ENCODE measurements around the gene ARHGAP20. TPM values are rescaled to one million over a fixed set of nuclear protein-coding genes. Genes with fewer than 3 reads are reported as not detected.

ARHGAP20 gene
- total and polyA plus RNA-seq, 7 donors: 0.29 to 5.9 (median 0.84) TPM

GRCh38 chr11:110720431-110721275 lies 8.4 kb upstream of the ARHGAP20 start:
- H3K27me3 ChIP-seq (ENCODE audit: insufficient read depth in 3 of 3, low read length in 2 of 3): no peaks in the 10 kb centered on the region
- DNase-seq (no peak), ATAC-seq (no peak)
- H3K9me3 ChIP-seq: no peaks in the 10 kb centered on the region
- no peak for TF ChIP-seq CTCF (IDR thresholded peaks at IDR 0.05)
- no peak overlapping the region for H3K27ac ChIP-seq
- no peaks in the 10 kb centered on the region for H3K36me3 ChIP-seq (ENCODE audit: insufficient read depth in 1 of 2, low read depth in 1 of 2)
- no peaks in the 10 kb centered on the region for H3K4me1 ChIP-seq
- H3K4me3 ChIP-seq: no peak overlapping the region
- intact Hi-C loops (cut with DNase I): no loop called here
- WGBS, 3 donors: 40 to 42% (median 42%) methylated on average over 3 of the region's 3 CpGs

GRCh38 chr11:110716361-110716760 lies 4.1 kb upstream of the ARHGAP20 start:
- 94 to 98% (median 94%) methylated on average over 2 of the region's 2 CpGs for WGBS, 3 donors
- intact Hi-C loops (cut with DNase I): no loop called here
- TF ChIP-seq CTCF (IDR thresholded peaks at IDR 0.05): no peak
- Histone ChIP-seq H3K27me3 (ENCODE audit: insufficient read depth in 3 of 3, low read length in 2 of 3) (no peaks in the 10 kb centered on the region), H3K27ac (no peak overlapping the region), H3K4me3 (no peak overlapping the region), H3K9me3 (no peaks in the 10 kb centered on the region), H3K36me3 (ENCODE audit: insufficient read depth in 1 of 2, low read depth in 1 of 2) (no peaks in the 10 kb centered on the region), H3K4me1 (peaks cover 6% of the 10 kb centered on the region)
- no peak for ATAC-seq
- DNase-seq: no peak

- Histone ChIP-seq H3K4me3 (no peak overlapping the region), H3K9me3 (no peaks in the 10 kb centered on the region), H3K4me1 (peaks cover 6% of the 10 kb centered on the region), H3K27me3 (ENCODE audit: insufficient read depth in 3 of 3, low read length in 2 of 3) (no peaks in the 10 kb centered on the region), H3K36me3 (ENCODE audit: insufficient read depth in 1 of 2, low read depth in 1 of 2) (no peaks in the 10 kb centered on the region), H3K27ac (no peak overlapping the region)
- DNase-seq (no peak), ATAC-seq (no peak)
- intact Hi-C loops (cut with DNase I): no loop called here
- no peak for TF ChIP-seq CTCF (IDR thresholded peaks at IDR 0.05)
- WGBS, 3 donors: 81 to 89% (median 84%) methylated on average over 1 of the region's 1 CpG
Observed at GRCh38 chr11:110715541-110715940, 3.3 kb upstream of the ARHGAP20 start.

GRCh38 chr11:110713449-110713776 lies 1.2 kb upstream of the ARHGAP20 start:
- TF ChIP-seq CTCF (IDR thresholded peaks at IDR 0.05): no peak
- H3K27ac ChIP-seq: no peak overlapping the region
- no peaks in the 10 kb centered on the region for H3K9me3 ChIP-seq
- DNase-seq (no peak), ATAC-seq (no peak)
- no peaks in the 10 kb centered on the region for H3K27me3 ChIP-seq (ENCODE audit: insufficient read depth in 3 of 3, low read length in 2 of 3)
- 14 to 31% (median 23%) methylated on average over 9 of the region's 9 CpGs for WGBS, 3 donors
- peaks cover 6% of the 10 kb centered on the region for H3K4me1 ChIP-seq
- H3K36me3 ChIP-seq (ENCODE audit: insufficient read depth in 1 of 2, low read depth in 1 of 2): no peaks in the 10 kb centered on the region
- H3K4me3 ChIP-seq: peak overlapping the region; percentile 85
- intact Hi-C loops (cut with DNase I): loop anchor here in 1 of 2 donors (5.0 kb wide), 1 partner anchor 514 kb away; no protein-coding TSS in a partner anchor
